Glutamatergic neuron (in vitro differentiated cells): Measurements from ENCODE around the gene CTSH. TPM values are rescaled to one million over a fixed set of nuclear protein-coding genes. Genes with fewer than 3 reads are reported as not detected.

Source experiments
- DNase-seq: peaks from one replicate; pipeline ENCODE4 v3.0.0; 2022
- H3K27ac Mint-ChIP-seq: one replicate; pipeline ENCODE4 v1.8.0; 2020; ENCODE audit warnings: mild to moderate bottlenecking, mixed read lengths, inconsistent platforms; ENCODE audit not compliant: unreplicated experiment
- H3K27me3 Mint-ChIP-seq: one replicate; pipeline ENCODE4 v1.8.0; 2020; ENCODE audit warnings: mild to moderate bottlenecking, moderate library complexity, mixed read lengths, inconsistent platforms; ENCODE audit not compliant: unreplicated experiment
- H3K36me3 Mint-ChIP-seq: one replicate; pipeline ENCODE4 v1.8.0; 2020; ENCODE audit warnings: mild to moderate bottlenecking, mixed read lengths, inconsistent platforms; ENCODE audit not compliant: unreplicated experiment
- H3K4me1 Mint-ChIP-seq: one replicate; pipeline ENCODE4 v1.8.0; 2020; ENCODE audit warnings: mild to moderate bottlenecking, low read depth, mixed read lengths, inconsistent platforms; ENCODE audit not compliant: unreplicated experiment
- H3K4me3 Mint-ChIP-seq: one replicate; pipeline ENCODE4 v1.8.0; 2020; ENCODE audit warnings: mild to moderate bottlenecking, mixed read lengths, inconsistent platforms; ENCODE audit not compliant: unreplicated experiment
- H3K9me3 Mint-ChIP-seq: one replicate; pipeline ENCODE4 v1.8.0; 2020; ENCODE audit warnings: mild to moderate bottlenecking, moderate library complexity, mixed read lengths, inconsistent platforms; ENCODE audit not compliant: unreplicated experiment
- CTCF ChIP-seq: fragments of 200-600 bp; sonication (generic); IDR thresholded peaks from one replicate; pipeline ENCODE4 v1.5.0; 2021; ENCODE audit not compliant: partially characterized antibody, unreplicated experiment
- total RNA-seq: library from RNA; stranded (reverse); fragmentation: NEBNext Ultra II Directional; extraction: Animal tissue kit (Norgen Biotek cat#: 25700); gene quantifications from one replicate; pipeline ENCODE4 v1.2.1, GENCODE V29; 2021; ENCODE audit not compliant: unreplicated experiment

The CTSH gene
- total RNA-seq, 1 donor from 2014 or later = not detected

GRCh38 chr15:78898540-78898939, 46.3 kb downstream of the CTSH start:
- no peak for DNase-seq
- Mint-ChIP-seq H3K4me1 (no peaks in the 10 kb centered on the region), H3K9me3 (peaks cover 10% of the 10 kb centered on the region), H3K27ac (no peak overlapping the region), H3K4me3 (no peak overlapping the region), H3K27me3 (peaks cover 9% of the 10 kb centered on the region), H3K36me3 (peaks cover 5% of the 10 kb centered on the region)
- TF ChIP-seq CTCF = no peak

GRCh38 chr15:78895471-78895870, 49.4 kb downstream of the CTSH start:
- no peak overlapping the region for H3K27ac Mint-ChIP-seq
- TF ChIP-seq CTCF = no peak
- H3K4me3 Mint-ChIP-seq = no peak overlapping the region
- peaks cover 7% of the 10 kb centered on the region for H3K9me3 Mint-ChIP-seq
- peaks cover 5% of the 10 kb centered on the region for H3K36me3 Mint-ChIP-seq
- peaks cover 6% of the 10 kb centered on the region for H3K27me3 Mint-ChIP-seq
- H3K4me1 Mint-ChIP-seq = no peaks in the 10 kb centered on the region
- DNase-seq = no peak

GRCh38 chr15:78893538-78893937, 51.3 kb downstream of the CTSH start:
- no peak for DNase-seq
- no peak overlapping the region for H3K4me3 Mint-ChIP-seq
- TF ChIP-seq CTCF = no peak
- H3K27me3 Mint-ChIP-seq = peaks cover 2% of the 10 kb centered on the region
- peaks cover 5% of the 10 kb centered on the region for H3K9me3 Mint-ChIP-seq
- no peaks in the 10 kb centered on the region for H3K4me1 Mint-ChIP-seq
- peaks cover 1% of the 10 kb centered on the region for H3K36me3 Mint-ChIP-seq
- no peak overlapping the region for H3K27ac Mint-ChIP-seq

- no peak overlapping the region for H3K27ac Mint-ChIP-seq
- no peaks in the 10 kb centered on the region for H3K9me3 Mint-ChIP-seq
- no peak for TF ChIP-seq CTCF
- no peak overlapping the region for H3K4me3 Mint-ChIP-seq
- H3K4me1 Mint-ChIP-seq = no peaks in the 10 kb centered on the region
- H3K36me3 Mint-ChIP-seq = no peaks in the 10 kb centered on the region
- no peak for DNase-seq
- peaks cover 2% of the 10 kb centered on the region for H3K27me3 Mint-ChIP-seq
Observed at GRCh38 chr15:78889000-78889399, 55.8 kb downstream of the CTSH start.

- H3K27me3 Mint-ChIP-seq = no peaks in the 10 kb centered on the region
- DNase-seq = no peak
- no peaks in the 10 kb centered on the region for H3K9me3 Mint-ChIP-seq
- H3K27ac Mint-ChIP-seq = no peak overlapping the region
- TF ChIP-seq CTCF = no peak
- no peak overlapping the region for H3K4me3 Mint-ChIP-seq
- no peaks in the 10 kb centered on the region for H3K36me3 Mint-ChIP-seq
- H3K4me1 Mint-ChIP-seq = peaks cover 17% of the 10 kb centered on the region
Observed at GRCh38 chr15:78881681-78882080, 63.2 kb downstream of the CTSH start.
